HEK293T (cell line): Measurements from ENCODE around the gene ATP8A2.

ENCODE experiments used
- ARNT ChIP-seq: fragments of 450-650 bp; IDR thresholded peaks from 2 replicates; pipeline ENCODE4 v1.6.1; 2017; ENCODE audit warnings: mild to moderate bottlenecking
- BHLHE40 ChIP-seq: fragments of 450-650 bp; IDR thresholded peaks from 2 replicates; pipeline ENCODE4 v1.6.1; 2016; ENCODE audit warnings: mild to moderate bottlenecking, moderate library complexity, borderline replicate concordance
- CTBP1 ChIP-seq: fragments of 450-650 bp; IDR thresholded peaks from 2 replicates; pipeline ENCODE4 v1.6.1; 2016; ENCODE audit warnings: borderline replicate concordance
- FOXA1 ChIP-seq: fragments of 450-650 bp; IDR thresholded peaks from 2 replicates; pipeline ENCODE4 v1.6.1; 2016; ENCODE audit warnings: mild to moderate bottlenecking
- FOXM1 ChIP-seq: fragments of 450-650 bp; IDR thresholded peaks from 2 replicates; pipeline ENCODE4 v1.6.1; 2017; ENCODE audit warnings: mild to moderate bottlenecking, borderline replicate concordance
- HDGF ChIP-seq: fragments of 450-650 bp; IDR thresholded peaks from 2 replicates; pipeline ENCODE4 v1.6.1; 2017; ENCODE audit warnings: antibody characterized with exemption, borderline replicate concordance
- NFRKB ChIP-seq: fragments of 450-650 bp; IDR thresholded peaks from 2 replicates; pipeline ENCODE4 v1.6.1; 2016; ENCODE audit warnings: mild to moderate bottlenecking, moderate library complexity
- SP1 ChIP-seq: fragments of 450-650 bp; IDR thresholded peaks from 2 replicates; pipeline ENCODE4 v1.6.1; 2017
- SUZ12 ChIP-seq: fragments of 450-650 bp; IDR thresholded peaks from 2 replicates; pipeline ENCODE4 v1.6.1; 2016; ENCODE audit warnings: mild to moderate bottlenecking
- TARDBP ChIP-seq: fragments of 450-650 bp; IDR thresholded peaks from 2 replicates; pipeline ENCODE4 v1.6.1; 2016
- TF ChIP-seq, protein P1 (sequence below): fragments of 450-650 bp; IDR thresholded peaks from 2 replicates; pipeline ENCODE4 v1.6.1; 2016

DNA sequence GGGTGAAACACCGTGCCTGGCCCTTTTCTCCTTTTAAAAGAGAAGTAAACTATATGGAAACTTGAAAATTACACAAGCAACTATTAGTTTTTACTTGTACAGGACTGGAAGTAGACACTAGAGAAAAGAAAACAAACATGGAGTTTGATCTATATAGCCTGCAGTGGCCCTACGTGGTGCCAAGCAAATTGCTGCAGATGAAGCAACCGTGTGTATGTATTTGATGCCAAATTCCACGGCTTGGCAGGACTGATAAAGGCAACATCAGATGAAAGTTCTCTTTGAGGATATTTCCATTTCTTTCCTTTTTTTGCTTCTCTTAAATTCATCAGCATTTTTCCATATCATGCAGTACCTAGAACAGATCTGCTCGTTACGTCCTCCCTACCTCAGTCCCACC is 49.8 kb downstream of the ATP8A2 start:
- TF ChIP-seq BHLHE40 (no peak), ARNT (no peak), FOXA1 (no peak), NFRKB (no peak), HDGF (no peak), SP1 (no peak), TARDBP (no peak), SUZ12 (no peak), CTBP1 (no peak), FOXM1 (no peak)
- TF ChIP-seq, protein P1, sequence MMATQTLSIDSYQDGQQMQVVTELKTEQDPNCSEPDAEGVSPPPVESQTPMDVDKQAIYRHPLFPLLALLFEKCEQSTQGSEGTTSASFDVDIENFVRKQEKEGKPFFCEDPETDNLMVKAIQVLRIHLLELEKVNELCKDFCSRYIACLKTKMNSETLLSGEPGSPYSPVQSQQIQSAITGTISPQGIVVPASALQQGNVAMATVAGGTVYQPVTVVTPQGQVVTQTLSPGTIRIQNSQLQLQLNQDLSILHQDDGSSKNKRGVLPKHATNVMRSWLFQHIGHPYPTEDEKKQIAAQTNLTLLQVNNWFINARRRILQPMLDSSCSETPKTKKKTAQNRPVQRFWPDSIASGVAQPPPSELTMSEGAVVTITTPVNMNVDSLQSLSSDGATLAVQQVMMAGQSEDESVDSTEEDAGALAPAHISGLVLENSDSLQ, result no peak
